ENCODE data around the gene SLCO2A1.

Gene SLCO2A1

DNA sequence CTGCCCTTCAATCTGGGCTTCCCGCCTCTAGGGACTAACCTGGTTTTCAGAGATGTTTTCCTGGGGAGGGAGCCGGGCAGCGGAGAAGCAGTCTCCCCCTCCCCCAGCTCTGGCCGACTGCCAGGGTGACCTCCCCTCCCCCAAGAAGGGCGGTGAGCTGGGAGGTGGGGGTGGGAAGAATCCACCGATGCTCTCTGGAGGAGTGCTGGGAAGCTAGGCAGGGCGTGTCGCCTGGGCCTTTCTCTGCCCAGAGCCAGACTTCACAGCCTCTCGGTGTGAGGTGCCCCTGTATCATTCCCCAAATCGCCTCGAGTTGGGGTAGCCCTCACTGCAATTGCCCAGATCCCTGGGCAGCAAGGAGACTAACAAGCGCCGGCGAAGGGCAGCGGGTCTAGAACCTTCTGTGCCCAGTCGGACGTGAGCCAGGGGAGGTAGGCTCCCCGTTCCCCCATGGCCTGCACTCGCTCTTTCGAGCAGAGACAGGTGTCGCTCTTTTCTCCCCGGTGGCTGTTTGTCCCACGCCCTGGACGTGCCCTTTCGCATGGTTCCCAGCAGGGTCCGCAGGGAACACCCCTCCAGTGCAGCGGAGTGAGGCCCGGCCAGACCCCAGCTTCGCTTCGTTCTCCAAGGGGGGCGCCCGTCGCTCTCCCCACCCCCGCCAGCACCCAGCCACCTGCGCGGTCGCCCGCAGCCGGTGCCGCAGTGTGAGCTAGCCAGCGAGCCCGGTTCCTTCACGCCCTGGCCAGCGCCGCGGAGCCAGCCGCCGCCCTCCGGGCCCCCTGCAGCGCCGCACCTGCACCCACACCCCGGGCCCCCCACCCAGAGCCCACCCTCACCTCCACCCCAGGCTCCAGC is 135.1 kb downstream of the SLCO2A1 start:
- no peak for DNase-seq

DNA sequence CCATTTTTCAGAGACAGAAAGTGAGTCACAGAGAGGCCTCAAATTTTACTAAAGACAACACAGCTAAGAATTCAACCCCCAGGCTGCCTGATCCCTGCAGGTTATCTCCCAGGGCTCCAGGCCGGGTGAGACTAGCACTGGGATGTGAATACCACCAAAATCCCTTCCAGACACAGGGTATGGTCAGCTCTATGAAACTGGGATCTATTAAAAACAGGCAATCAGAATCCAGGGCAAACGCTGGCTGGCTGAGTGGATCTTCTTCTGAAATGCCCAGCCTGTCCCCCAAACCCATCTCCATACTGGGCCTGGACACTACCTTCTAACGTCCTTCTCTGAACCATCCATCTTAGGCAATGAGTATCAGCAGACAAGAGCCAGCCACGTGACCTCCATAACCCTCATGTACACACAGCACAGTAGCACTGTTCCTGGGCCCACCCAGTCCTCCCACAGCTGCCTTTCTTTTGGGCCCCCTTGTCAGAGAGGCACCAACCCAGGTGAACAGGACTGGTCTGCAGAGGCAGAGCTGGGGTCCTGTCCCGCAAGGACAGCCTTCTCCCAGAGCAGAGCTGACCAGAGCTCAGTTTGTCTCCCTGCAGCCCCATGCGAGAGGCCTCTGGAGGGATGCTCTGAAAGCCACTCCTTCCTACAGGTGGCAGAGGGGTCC is 135.9 kb downstream of the SLCO2A1 start:
- DNase-seq, result no peak

DNA sequence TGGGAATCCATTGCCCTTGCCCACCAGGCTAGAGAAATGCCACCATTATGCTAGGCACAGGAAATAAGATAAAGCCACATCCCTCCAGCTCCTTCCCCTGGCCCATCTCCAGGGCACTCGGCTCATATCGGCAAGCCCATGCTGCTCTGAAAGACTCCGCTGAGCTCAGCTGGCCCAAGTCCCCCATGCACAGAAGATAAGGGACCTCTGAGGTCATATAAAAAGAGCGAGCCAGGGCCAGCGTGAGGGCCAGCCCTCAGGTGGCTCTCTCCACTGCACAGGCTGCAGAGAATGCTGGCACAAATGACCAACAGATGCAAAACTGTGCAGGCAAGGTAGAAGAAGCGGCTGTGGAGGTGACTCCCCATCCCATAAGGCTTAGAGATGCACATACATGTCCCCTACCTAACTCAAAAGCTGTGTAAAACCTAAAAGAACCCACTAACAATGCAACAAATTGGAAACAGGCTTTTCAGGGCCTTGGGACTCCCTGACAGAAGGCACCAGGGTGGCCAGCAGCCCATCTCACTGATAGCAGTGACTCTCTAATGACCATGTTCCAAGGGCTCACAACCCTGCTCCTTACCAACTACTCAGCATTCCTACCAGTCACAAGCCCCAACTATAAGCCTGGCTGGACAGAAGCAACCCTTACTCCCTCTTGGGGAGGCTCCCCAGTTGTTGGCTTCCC is 137.0 kb downstream of the SLCO2A1 start:
- no peak for DNase-seq

DNA sequence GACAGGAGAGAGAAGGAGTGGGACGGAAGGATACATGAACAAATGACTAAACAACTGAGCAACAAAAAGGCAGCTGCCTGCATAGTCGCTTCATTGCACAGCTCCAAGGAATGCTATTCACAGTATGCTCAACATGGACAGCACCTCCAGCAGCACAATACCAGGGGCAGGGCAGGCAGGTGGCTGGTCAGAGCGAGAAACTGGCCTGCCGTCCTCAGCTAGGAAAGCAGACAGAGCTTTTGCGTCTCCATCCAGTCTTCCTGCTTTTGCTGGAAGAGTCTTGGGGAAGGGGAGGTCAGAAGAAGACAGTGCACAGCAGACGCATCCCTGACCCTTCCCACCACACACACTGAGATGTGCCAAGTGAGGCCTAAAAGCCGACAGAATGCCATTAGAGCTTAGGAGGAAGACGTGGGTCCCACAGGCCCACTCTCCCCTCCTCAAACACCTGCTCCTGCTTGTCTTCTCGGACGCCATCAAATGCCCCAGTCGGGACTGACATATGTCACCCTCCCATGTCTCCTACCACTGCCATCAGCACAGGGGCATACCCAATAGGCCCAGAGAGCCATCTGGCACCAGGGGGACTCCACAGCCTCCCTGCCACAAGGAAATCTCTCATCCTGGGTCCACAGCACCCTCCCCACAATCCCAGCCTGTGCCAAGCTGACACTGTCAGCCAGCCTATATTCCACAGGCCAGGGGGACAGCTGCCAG is 137.9 kb downstream of the SLCO2A1 start:
- peak; percentile 54 for DNase-seq

DNA sequence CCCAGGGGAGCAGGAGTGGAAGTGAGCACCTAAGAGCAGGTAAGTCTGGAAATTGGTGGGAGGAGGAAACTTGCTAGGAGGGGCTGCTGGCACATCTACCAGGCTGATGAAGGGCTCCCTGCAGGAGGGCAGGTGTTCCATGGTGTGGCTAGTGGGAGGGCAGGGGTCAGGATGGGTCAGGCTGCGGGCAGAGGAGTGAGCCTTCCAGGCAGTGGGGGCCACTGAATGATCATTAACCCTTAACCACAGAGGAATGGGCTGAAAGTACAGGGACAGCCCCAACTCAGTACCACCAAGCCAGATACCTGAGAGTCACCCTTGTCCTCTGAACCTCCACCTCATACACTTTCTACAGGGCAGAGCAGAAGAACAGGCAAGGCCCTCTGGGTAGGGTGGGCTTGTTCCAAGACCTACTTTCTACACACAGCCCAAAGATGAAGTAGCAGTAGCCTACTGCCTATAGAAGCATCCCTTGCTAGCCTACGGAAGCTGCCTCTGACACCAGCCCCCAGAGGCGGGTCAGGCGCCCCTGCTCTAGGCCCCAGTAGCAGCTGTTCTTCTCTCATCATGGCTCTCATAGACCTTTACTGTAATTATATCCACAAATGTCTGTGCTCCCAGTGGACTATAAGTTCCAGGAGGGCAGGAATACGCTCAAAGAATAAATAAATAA is 138.6 kb downstream of the SLCO2A1 start:
- DNase-seq, result peak; percentile 22

DNA sequence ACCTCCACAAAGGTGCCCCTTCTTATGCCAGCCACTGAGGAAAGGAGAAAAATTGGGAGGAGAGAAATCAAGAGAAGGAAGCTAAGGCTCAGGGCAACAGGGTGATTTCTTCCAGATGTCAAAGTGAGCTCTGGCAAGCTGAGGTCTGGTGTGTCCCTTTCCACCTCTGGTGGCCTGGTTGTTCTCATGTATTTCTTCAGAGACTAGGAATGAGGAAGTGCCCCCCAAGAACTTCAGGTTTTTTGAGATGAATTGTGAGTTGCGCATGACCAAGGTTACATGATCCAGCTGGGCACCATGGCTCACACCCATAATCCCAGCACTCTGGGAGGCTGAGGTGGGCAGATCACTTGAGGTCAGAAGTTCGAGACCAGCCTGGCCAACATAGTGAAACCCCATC is 139.7 kb downstream of the SLCO2A1 start:
- no peak for DNase-seq

DNA sequence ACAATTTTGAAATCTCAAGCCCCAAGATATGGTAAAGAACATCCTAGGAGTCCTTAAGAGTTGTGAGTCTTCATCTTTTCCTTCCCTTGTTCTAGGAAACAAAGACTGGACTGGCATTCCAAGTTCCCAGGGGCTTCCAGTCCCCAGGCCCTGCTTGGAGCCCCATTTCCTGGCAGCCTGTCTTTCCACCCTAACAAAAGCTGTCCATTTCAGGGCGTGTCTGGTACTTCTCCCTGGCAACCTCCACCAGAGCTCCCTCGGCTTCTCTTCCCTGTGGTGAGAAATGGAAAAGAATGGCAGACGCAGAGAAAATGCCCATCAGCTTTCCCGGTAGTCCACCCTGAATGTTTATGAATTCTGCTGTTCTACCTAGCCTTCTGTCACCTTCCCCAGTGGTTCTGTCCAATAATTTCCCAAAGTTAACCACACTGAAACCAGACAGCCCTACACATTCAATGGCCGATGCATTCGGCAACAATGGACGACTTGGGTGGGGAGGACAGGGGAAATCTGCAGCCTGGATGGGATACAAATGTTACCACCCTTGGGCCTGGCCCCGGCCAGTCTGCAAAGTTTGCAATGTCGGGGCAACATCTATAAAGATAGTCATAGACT is 140.9 kb downstream of the SLCO2A1 start:
- DNase-seq, result no peak

DNA sequence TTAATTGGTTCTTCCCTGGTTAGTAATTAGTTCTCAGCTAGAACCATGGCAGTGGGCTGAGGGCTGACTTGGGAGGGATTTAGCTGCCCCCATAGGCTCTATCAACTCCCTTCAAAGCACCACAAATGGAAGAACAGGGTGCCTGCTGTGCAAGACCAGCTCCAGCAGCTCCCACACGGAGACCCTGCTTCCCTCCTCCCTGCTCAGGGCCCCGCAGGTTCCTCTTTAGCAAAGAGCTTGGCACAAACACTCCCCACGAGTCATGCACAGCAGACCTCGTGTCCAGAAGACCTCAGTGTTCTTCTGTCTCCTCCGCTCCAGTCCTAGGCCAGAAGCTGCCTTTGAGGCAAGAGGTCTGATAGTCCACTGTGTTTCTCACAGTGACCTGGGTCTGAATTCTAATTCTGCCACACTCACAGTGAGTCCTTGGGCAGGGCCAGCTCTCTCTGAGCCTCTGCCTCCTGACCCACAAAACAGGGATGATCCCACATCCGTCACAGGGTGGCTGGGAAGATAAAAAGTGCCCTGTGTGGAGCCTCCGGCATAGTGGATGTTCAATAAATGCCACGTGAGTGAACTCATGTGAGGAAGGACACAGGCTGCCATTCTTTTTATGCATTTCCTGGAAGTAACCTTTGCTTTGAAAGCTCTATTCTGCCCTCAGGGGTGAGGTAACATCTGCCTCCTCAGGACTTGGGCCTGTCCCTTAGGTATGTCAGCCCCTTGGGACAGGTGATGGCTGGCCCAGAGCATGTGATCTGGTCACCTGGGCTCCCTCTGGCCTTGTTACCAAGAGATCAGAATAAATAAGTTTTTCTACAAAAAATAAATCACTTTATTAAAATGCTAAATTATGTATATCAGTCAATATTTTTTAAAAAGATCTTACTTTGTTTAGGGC is 141.7 kb downstream of the SLCO2A1 start:
- DNase-seq, result peak; percentile 52

DNA sequence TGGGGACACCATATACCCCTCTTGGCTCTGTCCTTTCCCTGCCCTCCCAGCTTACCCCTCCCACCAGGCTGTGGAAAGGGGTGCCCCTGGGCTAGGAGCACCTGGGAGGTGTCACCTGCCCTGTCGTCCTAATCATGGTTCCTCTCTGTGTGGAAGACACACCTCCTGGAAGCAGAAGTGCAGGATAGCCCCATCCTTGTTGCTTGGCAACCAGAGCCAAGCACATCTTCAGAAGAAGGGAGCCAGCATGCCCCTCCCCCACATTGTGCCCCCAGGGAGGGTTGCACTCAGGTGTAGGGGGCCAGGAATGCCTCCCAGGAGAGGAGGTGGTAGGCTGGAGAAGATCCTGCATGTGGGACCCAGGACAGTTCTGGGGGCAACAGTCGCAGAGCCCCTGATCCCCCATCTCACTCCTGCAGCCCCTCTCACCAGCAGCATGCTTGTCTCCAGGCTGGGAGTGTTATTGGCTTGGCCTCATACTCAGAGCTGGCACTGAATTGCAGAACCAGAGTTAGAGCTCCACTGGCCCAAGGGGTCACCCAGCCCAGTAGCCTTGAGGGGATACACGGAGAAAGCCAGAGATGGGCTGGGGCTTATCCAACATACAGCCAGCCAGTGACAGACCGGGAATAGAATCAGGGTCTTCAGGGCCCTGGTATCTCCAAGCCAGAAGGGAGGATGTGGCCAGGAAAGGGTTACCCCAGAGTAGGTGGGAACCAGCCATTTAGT is 142.5 kb downstream of the SLCO2A1 start:
- DNase-seq, result no peak

DNA sequence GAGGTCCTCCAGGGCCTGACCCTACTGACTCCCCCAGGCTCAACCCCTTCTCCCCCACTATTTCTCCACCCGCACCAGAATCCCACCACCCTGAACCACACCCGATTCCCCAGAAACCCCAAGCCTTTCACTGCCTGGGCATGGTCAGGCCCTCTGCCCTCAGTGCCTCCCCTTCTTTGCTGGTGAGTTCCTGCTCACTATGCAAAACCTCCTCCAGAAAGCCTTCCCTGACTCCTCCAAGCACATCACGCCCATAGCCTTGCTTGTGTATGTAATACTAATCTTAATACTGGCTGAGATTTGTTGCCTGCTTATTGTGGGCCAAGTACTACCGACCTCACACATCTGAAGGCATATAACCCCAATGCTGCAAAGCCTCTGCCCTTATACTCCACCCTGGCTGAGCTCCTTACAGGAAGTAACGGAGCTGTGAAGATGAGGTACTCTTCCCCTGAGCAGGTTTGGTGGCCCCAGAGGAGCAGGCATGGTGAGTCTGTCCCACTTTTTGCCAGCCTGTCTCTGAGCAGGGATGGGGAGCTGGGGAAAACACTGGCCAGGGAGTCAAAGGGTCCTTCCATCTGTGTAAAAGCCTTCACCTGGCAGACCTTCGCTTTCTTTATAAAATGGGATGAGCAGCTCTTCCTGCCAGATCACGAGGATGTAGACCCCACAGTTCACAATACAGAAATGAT is 143.5 kb downstream of the SLCO2A1 start:
- DNase-seq, result peak; percentile 23

DNA sequence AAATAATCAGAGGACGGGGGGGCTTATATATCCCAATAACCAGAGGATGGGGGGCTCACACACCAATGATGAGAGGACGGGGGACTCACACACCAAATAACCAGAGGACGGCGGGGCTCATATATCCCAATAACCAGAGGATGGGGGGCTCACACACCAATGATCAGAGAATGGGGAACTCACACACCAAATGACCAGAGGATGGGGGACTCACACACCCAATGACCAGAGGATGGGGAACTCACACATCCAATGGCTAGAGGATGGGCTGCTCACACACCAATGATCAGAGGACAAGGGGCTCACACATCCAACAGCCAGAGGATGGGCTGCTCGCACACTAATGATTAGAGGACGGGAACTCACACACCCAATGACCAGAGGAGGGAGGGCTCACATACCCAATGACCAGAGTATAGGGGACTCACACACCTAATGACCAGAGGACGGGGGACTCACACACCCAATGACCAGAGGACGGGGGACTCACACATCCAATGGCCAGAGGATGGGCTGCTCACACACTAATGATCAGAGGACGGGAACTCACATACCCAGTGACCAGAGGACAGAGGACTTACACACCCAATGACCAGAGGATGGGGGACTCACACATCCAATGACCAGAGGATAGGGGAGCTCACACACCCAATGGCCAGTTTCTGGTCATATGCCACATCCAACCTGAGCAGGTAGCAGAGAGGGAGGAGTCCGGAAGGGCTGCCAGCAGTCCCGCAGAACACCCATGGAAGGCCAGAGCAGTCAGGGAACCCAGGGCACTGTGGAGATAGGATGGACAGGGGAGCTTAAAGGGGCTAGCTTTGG is 144.6 kb downstream of the SLCO2A1 start:
- DNase-seq, result peak; percentile 43

DNA sequence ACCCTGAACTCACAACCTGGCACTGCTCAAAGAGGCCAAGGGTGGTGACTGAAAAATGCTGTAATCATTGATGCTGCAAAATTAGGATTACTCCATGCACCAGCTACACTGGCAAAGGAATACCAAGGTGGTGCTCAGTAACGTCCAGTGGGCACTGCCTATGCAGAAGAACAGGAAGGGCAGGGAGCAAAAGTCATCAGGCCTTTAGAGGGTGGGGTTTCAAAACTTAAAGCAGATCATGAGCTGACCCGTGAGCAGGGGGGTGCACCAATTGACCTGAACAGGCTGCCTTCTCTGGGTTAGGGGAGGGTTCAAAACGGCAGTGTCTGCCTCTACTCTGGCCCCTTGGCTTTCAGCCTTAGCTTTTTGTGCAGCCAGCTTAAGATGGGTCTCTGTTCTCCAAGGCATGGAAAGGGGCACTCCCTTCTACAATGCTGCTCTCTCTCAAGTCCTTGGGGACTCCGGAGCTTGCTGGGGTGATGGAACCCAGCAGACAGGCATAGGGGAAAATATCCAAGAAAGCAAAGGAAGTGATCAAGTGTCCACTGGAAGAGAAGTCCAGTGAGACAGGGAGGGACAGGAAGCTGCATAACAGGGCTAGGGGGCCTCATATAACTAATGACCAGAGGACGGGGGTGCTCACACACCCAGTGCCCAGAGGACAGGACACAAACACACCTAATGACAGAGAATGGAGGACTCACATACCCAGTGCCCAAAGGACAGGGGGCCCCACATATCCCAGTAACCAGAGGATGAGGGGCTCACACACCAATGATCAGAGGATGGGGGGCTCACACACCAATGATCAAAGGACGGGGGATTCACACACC is 145.5 kb downstream of the SLCO2A1 start:
- DNase-seq, result peak; percentile 18

DNA sequence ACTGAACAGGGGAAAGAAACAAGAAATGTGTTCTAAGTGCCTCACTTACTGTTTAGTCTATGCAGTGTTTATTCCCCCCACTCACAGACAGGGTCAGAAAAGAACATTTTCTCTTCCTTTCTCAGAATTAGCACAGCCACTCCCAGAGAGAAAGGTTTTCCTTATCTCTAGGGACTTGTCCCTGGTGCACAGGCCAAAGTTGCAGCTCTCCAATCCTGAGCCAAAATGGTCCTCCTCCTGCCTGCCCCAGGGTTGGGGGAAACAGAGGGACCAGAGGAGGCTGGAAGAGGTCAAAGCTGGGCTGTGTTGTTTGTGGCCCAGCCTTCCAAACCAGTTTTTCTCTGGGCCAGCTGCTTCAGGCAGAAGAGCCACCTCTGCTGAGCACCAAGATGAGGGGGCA is 146.1 kb downstream of the SLCO2A1 start:
- peak; percentile 24 for DNase-seq

DNA sequence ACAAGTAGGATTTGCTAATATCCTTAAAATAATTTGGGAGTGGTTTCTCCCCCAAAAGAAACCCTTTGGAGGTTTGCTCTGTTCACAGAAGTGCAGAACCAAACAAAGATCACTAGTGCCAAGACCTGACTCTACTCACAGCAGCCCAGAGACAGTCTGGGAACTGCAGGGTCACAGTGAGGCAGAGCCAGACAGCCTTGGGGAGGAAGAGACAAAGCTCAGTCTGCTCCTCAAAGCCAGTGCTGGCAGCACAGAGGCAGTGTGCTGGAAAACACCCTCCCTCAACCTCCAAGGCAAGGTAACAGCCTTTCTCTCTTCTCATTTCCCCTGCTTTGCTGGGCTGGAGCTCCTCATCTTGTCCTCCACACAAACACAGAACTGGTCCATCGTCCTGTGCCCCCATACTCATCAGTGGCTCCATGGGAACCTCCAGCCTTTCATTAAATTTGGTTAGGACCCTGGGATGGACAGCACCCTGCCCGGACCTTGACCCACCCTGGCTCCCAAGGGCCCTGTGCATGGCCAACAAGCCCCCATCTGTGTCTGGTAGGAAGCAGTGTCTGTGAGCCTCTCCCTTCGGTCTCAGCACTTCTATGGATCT is 146.6 kb downstream of the SLCO2A1 start:
- peak; percentile 35 for DNase-seq

DNA sequence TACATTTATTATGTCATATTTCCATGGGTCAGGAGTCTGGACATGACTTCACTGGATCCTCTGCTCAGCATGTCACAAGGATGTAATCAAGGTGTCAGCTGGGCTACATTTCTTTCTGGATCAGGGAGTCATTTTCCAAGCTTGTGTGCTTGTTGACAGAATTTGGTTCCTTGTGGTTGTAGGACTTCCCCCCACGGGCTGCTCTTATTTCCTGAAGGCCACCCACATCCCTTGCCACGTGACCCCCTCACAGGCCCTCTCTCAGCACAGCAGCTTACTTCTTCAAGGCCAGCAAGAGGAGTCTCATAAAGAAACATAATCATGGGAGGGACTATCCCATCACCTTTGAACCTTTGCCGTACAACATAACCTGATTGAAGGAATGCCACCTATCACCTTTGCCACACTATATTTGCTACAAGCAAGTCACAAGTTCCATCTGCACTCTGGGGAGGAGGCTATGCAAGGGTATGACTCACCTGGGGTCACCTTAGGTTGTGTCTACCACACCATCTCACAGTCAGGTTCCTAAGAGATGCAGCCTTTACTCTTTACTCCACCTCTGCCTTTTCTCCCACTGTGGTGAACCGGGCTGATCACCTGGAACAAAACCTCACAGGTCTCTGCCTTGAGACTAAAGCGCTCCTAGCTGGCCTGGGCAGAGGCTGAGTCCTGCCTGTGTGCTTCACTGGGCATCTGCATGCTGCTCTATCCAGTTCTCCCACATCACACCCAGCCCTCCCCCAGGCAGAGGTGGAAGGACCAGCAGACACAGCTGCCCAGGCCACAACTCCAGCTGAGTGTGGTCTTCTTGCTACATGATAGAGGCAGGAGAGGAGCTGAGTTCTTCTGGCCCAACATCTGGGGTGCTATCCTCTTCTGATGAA is 147.5 kb downstream of the SLCO2A1 start:
- DNase-seq, result peak; percentile 43

DNA sequence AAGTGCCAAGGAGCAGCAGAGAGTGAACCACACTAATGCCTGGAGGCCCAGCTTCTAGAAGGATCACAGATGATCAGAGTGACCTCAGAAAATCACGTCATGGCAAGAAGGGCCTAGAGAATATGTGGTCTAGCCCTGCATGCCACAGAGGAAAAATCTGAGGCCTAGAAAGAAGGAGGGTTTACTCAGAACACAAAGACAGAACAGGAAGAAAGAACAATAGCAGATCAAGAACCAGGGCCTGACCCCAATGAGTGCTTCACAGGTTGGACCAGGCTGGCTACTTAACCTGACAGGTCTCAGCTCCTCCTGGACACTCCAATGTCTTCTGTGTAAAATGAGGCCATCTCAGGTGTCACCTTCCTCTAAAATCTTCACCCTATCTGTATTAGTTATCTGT is 148.2 kb downstream of the SLCO2A1 start:
- DNase-seq, result peak; percentile 10
